ENCODE results near the gene ABTB2. TPM values are rescaled to one million over a fixed set of nuclear protein-coding genes. Genes with fewer than 3 reads are reported as not detected.

The ABTB2 gene
- total RNA-seq, 2 experiments from 2014 or later, result 2.4 to 2.5 TPM

- Mint-ChIP-seq H3K36me3 (ENCODE audit: low read depth) (peaks cover 1% of the 10 kb centered on the region), H3K4me1 (ENCODE audit: low read depth) (no peaks in the 10 kb centered on the region), H3K4me3 (no peak overlapping the region), H3K27ac (no peak overlapping the region), H3K9me3 (no peaks in the 10 kb centered on the region), H3K27me3 (no peaks in the 10 kb centered on the region)
- intact Hi-C loops (cut with micrococcal nuclease), result loop anchor here (5.0 kb wide), 1 partner anchor 170 kb away; no protein-coding TSS in a partner anchor
- POLR2A ChIA-PET, result no interaction called here
- no peak for TF ChIP-seq CTCF (IDR thresholded peaks at IDR 0.05)
- no peak for DNase-seq
- no peak for ATAC-seq
- CTCF ChIA-PET, result no interaction called here
These were observed 190.7 kb downstream of the ABTB2 start for GRCh38 chr11:34166806-34167740.

- H3K4me3 Mint-ChIP-seq, result no peak overlapping the region
- H3K36me3 Mint-ChIP-seq (ENCODE audit: low read depth), result peaks cover 1% of the 10 kb centered on the region
- ATAC-seq, result no peak
- H3K9me3 Mint-ChIP-seq, result no peaks in the 10 kb centered on the region
- peaks cover 9% of the 10 kb centered on the region for H3K4me1 Mint-ChIP-seq (ENCODE audit: low read depth)
- TF ChIP-seq CTCF (IDR thresholded peaks at IDR 0.05), result no peak
- H3K27ac Mint-ChIP-seq, result no peak overlapping the region
- ChIA-PET POLR2A (no interaction called here), CTCF (interaction anchor here (1.0 to 1.2 kb wide), 2 partner anchors 8 to 192 kb away, joined by 3 read pairs; partner anchors contain the start of gene ABTB2)
- no peak for DNase-seq
- intact Hi-C loops (cut with micrococcal nuclease), result loop anchor here (5.0 kb wide), 1 partner anchor 169 kb away; no protein-coding TSS in a partner anchor
- H3K27me3 Mint-ChIP-seq, result no peaks in the 10 kb centered on the region
These were observed 191.8 kb downstream of the ABTB2 start for GRCh38 chr11:34165786-34166555.

GRCh38 chr11:34165121-34165520, 192.7 kb downstream of the ABTB2 start:
- POLR2A ChIA-PET, result no interaction called here
- no peak for TF ChIP-seq CTCF (IDR thresholded peaks at IDR 0.05)
- no peaks in the 10 kb centered on the region for H3K27me3 Mint-ChIP-seq
- intact Hi-C loops (cut with micrococcal nuclease), result loop anchor here (5.0 kb wide), 1 partner anchor 168 kb away; no protein-coding TSS in a partner anchor
- CTCF ChIA-PET, result interaction anchor here (0.9 to 1.2 kb wide), 2 partner anchors 9 to 198 kb away, joined by 3 to 5 read pairs (median 3); no protein-coding TSS in a partner anchor
- no peak for DNase-seq
- no peak for ATAC-seq
- H3K36me3 Mint-ChIP-seq (ENCODE audit: low read depth), result peaks cover 2% of the 10 kb centered on the region
- H3K4me1 Mint-ChIP-seq (ENCODE audit: low read depth), result peaks cover 10% of the 10 kb centered on the region
- no peak overlapping the region for H3K27ac Mint-ChIP-seq
- H3K9me3 Mint-ChIP-seq, result no peaks in the 10 kb centered on the region
- no peak overlapping the region for H3K4me3 Mint-ChIP-seq

- peaks cover 4% of the 10 kb centered on the region for H3K36me3 Mint-ChIP-seq (ENCODE audit: low read depth)
- H3K4me1 Mint-ChIP-seq (ENCODE audit: low read depth), result peaks cover 29% of the 10 kb centered on the region
- DNase-seq (no peak), ATAC-seq (no peak)
- no peak for TF ChIP-seq CTCF (IDR thresholded peaks at IDR 0.05)
- POLR2A ChIA-PET, result interaction anchor here (1.1 kb wide), 1 partner anchor 195 kb away, joined by 3 read pairs; the partner anchor contains the start of gene ABTB2
- no peaks in the 10 kb centered on the region for H3K9me3 Mint-ChIP-seq
- intact Hi-C loops (cut with micrococcal nuclease), result no loop called here
- CTCF ChIA-PET, result no interaction called here
- no peak overlapping the region for H3K27ac Mint-ChIP-seq
- H3K27me3 Mint-ChIP-seq, result no peaks in the 10 kb centered on the region
- no peak overlapping the region for H3K4me3 Mint-ChIP-seq
These were observed 195.0 kb downstream of the ABTB2 start for GRCh38 chr11:34162856-34163255.

All from activated CD8-positive, alpha-beta T cell treated with anti-CD3 and anti-CD28 coated beads for 36 hours (primary cell).